NK-92 treated with Interleukin-12 subunit alpha and Interleukin-12 subunit beta, amount 100 ng/mL, for 24 hours (cell line): ENCODE data around the gene TLR5.

Source experiments
- DNase-seq: peaks from one replicate; lab custom pipeline; 2025; lab: John Stamatoyannopoulos, UW

TLR5 gene

DNA sequence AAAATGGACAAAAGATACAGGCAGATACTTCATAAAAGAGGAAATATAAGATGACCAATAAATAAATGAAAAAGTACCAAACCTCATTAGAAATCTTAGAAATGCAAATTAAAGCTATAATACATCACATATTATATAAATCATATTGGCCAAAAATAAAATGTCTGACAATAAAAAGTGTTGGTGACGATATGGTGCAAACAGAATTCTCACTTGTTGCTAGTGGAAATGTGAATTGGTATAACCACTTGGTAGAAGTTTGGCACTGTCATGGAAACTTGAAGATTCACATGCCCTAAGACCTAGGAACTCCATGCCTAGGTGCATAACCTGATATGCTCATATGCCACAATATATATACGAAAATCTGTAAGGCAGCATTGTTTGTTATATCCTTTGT is 4.4 kb upstream of the TLR5 start:
- DNase-seq, result no peak

GRCh38 chr1:223146745-223147144 is 3.7 kb upstream of the TLR5 start:
- no peak for DNase-seq

DNA sequence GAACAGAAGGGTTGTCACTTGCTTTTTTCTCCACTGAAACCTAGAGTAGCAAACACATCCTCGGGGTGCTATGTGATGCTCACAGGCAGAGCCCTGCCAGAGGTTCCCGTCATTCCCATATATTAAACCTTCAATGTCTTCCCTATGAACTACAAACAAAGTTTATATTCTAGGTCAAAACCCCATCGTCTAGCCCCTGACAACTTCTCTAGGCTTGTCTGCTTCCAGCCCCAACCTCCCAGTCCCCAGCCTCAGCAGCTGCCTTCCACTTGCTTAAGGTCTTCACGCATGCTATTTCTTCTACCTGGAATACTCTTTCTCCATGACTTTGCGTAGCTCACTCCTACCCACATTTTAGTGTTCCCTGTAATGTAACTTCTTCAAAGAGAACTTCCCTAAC is 1.9 kb upstream of the TLR5 start:
- DNase-seq, result no peak

DNA sequence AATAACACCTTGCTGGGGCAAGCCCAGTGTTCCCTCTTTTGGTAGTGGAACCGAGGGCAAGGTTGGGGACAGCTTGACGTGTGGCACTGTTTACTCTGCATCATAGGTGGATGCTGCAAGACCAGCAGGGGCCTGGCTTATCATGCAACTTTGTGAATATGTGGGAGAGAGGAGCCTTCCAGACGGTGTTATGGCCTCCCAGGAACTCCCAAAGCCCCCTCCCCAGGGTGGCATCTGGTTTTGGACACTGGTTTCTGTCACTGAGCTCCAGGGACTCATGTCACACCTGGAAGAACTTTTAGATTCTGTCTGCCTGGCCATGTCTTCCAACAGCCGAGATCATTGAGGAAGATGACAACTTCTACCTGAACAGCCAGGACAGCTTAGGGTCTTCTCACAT is 1.4 kb upstream of the TLR5 start:
- no peak for DNase-seq

DNA sequence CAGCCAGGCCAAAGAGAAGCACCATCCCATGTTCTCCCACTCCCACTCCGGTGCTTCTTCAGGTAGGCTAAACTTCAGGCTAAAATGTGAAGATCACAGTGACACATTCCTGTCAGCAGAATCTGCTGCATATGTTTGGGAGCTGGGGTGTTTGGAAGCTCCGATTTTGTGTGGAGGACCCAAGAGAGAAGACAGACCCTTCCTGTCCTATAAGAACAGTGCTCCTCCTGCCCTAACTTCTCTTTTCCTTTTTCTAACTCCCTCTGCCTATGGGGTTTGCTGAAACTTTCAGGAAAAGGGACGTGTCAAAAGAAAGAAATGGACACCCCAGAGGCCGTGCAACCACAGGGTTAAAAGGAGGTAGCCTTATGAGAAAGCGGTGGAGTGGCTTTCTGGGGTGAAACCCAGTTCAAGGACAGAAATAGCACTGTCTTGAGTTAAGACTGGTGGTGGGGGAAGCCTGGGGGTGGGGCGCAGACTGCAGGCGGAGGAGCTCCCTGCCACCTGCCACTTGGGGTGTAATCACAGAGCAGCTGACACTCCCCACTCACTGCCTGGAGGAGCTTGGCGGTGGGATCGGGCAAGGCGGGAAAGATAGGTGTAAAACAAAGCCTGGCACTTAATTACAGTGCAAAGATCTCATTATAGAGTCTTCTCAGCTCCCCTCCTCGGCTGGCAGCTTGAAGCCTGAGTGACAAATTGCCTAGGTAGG is 645 bp upstream of the TLR5 start:
- no peak for DNase-seq

GRCh38 chr1:223142269-223142668 is 779 bp downstream of the TLR5 start:
- DNase-seq, result no peak

DNA sequence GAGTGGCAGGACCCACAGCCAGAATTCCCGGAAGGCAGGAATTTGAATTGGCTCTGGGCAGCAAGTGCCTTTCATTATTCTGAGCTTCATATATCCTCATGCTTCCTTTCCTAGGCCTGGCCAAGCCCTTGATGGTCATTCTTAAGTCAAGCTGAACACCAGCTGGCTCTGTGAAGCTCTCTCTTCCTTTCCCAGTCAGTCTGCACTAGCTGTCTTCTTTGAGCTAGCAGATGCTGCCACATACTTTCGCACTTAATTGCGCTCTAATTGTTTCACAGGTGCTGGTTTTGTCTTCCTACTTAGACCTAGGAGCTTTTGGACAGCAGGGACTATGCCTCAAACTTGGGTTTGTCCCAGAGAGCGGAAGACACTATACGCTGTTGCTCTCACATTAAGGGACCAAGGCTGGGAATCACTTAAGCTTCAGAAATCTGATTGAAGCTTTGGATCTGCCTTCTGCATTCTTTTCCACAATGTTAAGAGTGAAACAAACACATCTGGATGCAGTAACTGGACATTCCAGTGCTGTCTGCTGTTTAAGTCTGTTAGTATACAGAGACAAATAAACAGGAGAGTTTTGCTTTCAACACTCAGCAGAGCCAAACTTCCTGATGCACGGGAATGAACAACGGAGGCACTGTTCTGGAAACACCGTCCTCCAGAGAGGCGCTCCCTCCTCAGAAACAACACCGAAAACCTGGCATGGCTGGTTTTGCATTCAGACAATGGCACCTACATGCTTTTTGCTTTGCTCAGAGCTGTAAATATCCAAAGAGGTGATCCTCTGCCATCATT is 2.2 kb downstream of the TLR5 start:
- DNase-seq, result no peak

- no peak for DNase-seq
These were observed 5.5 kb downstream of the TLR5 start for GRCh38 chr1:223137455-223138085.

DNA sequence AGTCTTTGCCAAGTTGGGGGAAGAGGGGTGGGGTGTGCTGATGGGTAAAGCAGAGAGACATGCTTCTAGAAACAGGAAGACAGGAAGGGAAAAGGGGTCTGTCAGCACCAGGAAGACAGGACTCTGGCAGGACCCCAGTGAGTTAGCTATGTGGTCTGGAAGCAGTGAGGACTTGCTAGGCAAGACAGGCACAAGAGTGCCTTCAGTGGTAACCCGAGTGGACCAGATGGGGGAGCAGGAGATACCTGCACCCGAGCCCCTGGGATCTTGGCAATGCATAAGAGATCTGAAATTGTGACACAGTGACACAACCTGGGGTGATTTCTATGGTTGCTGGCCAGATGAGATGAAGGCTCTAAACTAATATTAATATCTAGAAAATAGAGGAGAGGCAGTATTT is 7.0 kb downstream of the TLR5 start:
- DNase-seq, result no peak

DNA sequence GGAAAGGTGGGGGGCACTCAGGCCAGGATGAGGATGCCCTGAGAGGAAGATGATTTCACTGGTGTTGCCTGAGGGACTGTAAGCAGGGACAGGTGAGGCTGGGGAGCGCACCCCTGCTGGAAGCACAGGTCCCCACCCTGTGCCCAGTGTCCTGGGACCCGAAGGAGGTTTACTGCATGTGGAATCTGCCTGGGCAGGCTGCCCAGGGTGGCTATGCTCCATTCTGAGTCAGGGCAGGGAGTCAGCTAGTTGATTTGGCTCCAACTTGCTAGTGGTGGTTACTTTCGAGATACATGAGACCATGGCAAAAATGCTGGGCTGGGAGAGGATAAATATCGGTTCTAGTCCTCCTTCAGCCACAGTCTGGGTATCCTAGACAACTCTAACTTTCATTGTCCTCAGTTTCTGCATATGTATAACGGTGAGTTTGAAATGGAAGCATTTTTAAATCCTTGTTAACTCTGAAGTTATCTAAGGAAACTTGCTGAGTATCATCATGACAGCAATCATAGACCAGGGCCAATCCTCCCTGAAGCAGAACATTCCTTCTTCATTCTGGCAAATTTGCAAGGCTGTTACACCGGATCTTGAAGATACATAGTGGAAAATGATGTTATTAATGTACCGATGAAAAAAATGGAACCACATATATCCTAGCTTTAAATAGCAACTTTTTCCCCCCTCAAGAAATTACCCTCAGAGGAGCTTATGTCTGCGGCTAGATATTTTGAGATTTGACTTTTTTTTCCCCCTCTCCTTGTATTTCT is 7.7 kb downstream of the TLR5 start:
- DNase-seq, result no peak

- DNase-seq, result peak; percentile 37
These were observed 9.1 kb downstream of the TLR5 start for GRCh38 chr1:223133824-223134435.

GRCh38 chr1:223133306-223133823 is 9.7 kb downstream of the TLR5 start:
- no peak for DNase-seq

DNA sequence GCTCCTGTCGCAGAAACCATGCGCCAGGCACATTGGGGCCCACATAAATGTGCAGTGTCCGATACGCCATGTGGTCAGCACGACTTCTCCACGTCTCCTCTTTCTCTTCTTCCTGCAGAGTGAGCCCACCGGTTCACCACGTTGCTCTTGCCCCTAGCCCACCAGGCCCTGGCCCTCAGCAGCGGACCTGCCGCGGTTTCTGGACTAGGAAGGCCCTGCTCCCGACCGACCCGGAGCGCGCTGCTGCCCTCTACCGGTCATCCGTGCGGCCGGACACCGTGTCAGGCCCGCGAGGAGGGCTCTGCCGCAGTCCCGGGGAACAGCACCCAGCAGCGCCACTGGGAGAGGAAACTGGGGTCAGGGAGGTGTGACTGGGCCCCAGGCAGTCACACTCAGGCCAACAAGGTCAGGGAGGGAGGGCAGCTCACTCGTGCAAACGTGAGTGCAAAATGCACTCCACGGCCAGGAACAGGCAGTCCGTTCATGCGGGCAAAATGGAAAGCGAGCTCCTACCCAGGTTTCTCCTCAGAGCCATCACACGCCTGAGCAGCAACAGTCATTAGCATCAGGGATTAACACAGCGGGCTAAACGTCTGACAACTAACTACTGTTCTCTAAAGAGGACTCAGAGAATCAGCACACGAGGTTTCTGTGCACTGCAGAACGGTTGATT is 13.7 kb downstream of the TLR5 start:
- DNase-seq, result no peak

DNA sequence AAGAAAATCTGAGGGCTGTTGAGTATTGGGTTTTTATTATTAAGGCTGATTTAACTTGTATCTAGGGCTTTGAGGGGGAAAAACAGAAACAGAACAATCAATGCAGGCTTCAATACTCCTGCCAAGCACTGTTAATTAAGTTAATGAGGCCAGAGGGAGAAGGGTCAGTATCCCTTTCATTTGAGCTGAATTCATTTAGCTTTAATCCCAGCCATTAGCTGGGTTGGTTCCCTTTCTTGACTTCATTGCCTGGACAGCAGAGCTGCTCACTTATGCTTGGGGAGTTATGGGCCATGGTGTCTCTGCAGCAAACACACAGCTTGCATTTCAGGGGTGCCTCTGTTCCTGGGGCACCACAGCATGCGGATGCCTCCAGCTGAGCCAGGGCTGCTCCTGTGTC is 16.3 kb downstream of the TLR5 start:
- no peak for DNase-seq

- DNase-seq, result no peak
These were observed 17.3 kb downstream of the TLR5 start for GRCh38 chr1:223125766-223126165.

GRCh38 chr1:223123011-223123610 is 19.9 kb downstream of the TLR5 start:
- DNase-seq, result no peak

DNA sequence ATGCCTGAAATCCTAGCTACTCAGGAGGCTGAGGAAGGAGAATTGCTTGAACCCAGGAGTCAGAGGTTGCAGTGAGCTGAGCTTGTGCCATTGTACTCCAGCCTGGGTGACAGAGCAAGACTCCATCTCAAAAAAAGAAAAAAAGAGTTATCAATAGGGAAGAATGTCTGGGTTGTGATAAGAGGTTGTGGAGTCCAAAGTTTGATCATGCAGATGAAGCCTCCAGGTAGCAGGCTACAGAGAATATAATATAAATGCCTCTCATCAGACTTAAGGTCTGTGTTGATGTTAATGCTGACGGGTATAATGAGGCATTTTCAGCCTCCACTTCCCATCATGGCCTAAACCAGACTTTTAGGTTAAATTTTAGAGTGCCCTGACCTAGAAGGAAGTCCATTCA is 24.6 kb downstream of the TLR5 start:
- no peak for DNase-seq

GRCh38 chr1:223116950-223117349 is 26.1 kb downstream of the TLR5 start:
- no peak for DNase-seq

DNA sequence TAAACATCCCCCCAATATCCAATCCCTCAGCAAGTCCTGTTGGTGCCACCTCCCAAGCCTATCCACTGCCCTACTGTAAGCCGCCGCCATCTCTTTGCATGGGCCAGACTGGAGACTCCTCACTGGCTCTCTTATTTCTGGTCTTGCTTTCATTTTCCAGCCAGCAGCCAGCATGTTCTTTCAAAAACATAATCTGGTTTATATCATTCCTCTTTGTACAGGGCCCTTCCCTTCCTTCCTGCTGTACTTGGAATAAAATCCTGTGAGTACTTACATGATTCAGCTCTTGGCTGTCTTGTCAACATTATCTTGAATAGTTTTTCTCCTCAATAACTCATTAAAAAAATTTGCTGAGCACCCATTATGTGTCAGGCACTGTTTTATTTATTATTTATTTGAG is 28.2 kb downstream of the TLR5 start:
- no peak for DNase-seq

- DNase-seq, result no peak
These were observed 32.1 kb downstream of the TLR5 start for GRCh38 chr1:223110952-223111351.

GRCh38 chr1:223109581-223110026 is 33.4 kb downstream of the TLR5 start:
- no peak for DNase-seq
